Hippocampal formation (tissue), 2 donors: Measurements from ENCODE around the gene OTX2.

ENCODE experiments used
- DNase-seq, 2 donors: peaks; one replicate each; lab custom pipeline; 2025; lab: John Stamatoyannopoulos, UW

OTX2 gene

GRCh38 chr14:56812364-56813141, 2.3 kb upstream of the OTX2 start:
- DNase-seq: no peak

DNA sequence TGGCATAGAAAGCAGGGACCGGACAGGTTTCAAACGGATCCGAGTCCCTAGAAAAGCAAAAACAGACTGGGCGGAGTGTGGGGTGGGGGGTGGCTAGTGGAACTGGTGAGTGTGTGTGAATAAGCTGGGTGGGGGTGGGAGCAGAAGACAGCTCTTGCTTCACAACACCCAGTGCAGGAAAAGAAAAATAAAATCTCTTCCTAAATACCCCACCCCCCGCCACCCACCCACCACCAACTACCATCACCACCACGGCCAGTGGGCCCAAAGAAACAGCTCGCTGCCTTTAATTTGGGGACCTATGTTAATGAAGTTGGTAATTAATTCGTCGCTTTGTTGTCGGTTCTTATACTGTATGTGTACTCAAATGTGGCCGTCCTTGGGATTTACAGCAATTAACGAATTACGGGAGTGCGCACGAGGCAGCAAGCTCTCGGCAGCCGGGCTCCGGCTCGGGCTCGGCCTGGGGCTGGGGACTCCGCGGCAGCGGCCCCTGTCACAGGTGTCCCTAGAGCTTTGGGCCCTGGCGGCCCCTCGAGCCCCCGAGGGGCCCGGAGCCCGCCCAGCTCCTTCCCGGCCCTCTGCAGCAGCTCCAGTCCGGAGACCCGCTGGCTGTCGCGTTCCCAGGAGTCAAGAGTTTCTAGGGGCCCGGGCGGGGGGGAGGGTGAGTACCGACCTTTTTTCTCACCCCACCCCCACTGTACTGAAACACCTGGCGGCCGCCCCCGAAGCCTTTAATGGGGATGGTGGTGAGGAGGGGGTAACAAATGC, 1.5 kb upstream of the OTX2 start:
- no peak for DNase-seq

- no peak for DNase-seq
Measured at GRCh38 chr14:56810836-56811592, 735 bp upstream of the OTX2 start.

- DNase-seq: no peak
Measured at GRCh38 chr14:56809270-56810146, 771 bp downstream of the OTX2 start.

DNA sequence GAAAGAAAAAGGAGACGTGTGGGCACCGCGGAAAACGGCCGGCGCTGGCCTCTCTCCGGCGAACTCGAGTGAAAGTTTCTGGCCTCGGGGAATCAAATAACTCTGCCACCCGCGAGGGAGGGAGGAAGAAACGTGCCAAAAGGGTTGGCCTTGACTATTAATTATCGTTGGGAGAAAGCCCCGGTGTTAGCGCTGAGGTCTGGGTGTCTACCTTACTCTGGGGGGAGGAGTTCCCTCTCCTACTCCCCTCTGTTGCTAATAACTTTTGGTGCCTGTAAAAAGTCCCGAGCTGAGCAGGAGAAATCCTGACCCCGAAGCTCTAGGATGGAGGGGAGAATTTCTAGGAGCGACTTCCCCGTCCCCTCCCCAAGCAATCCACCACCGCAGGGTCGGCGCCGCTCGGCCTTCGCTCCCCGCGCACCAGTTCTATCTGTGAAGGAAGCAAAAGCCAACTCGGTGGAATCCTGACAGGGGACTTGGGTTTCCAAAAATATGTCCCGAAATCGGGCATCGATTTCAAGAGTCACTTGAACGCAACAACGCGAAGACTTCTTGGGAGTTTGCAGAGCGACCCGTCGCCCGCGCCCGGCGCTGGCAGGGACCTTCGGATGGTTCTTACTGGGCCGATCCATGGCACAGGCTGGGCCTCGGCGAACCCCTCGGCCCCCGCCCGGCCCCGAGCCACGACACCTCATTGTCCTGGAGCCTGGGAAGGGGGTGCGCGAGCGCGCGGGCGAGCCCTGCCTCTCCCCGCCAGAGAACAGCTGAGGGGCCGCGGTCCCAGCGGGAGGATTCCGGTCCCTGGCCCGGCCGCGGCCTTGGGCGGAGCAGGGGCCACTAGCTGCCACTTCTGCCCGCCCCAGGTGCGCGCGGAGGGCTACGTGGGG, 1.7 kb downstream of the OTX2 start:
- DNase-seq: no peak

DNA sequence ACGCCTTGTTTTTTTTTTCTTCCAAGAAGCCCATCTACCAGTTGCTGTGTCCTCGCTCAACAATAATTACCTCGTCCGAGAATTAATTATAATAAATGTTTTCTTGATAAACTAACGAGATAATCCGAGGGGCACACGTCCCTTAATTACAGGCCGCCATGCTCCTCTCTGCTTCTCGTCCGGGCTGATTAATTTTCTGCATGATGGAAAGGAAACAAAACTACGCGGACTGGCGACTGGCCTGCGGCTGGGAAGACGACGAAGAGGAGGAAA, 2.2 kb downstream of the OTX2 start:
- DNase-seq: no peak

DNA sequence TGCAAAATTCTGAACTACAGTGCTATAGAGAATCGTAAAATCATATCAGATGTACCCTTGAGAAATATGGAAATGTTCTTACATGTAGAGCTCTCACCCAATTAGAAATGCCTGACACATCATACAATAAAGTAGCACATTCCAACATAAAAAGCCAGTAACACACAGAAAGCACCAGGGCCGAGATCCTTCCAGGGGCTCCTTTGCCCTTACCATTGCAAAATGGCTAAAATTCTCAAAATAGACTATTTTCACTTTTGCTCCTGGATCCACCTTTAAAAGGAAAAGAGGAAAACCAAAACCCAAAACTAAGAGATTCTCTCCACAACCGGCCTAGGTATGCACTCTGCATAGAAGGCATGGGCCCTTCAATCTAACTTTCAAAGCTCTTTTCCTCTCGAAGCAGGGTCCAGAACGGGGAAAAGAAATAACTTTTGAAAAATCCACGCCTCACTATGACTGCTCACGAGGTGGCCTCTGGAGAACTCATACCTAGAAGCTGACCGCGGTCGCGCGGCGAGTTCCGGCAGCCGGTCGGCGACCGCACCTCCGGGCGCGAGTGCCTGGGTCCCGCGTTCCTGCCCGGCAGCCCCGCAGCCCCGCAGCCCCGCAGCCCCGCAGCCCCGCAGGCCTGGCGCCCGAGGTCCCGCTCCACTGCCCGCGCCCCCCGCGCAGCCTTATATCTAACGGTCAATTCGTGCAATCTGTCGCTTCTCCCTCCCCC, 2.7 kb downstream of the OTX2 start:
- no peak for DNase-seq

GRCh38 chr14:56806760-56807159, 3.5 kb downstream of the OTX2 start:
- no peak for DNase-seq

- no peak for DNase-seq
Measured at GRCh38 chr14:56805992-56806727, 4.1 kb downstream of the OTX2 start.

DNA sequence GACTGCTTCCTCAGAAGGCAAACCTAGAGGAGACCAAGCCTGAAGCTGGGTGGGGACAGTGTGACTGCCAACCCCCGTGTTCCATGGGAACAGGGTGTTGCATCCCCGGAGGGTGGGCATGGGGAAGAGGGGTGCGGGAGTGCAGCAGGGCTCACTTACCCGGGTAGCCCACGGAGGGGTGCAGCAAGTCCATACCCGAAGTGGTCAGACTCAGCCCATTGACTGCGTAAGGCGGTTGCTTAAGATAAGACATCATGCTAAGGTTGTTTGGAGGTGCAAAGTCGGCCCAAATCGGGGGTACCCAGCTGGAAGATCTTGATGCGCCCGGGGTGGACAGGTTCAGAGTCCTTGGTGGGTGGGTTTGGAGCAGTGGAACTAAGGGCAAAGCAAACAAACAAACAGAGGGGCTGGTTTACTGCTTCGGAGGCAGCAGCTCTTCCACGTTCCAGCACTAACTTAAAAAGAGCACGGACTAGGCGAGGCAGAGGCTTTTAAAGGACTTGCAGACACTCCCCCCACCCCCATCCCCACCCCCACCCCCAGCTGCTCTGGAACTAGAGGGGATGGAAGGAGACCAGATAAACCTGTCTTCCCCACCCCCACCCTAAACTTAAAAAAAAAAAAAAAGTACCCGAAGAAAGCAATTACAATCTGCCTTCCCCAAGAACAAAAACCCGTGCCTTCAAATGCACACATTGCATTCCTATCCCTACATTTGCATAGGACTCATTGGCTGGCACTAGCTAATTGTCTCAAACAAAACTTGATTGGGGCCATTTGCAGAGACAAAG, 4.9 kb downstream of the OTX2 start:
- no peak for DNase-seq

DNA sequence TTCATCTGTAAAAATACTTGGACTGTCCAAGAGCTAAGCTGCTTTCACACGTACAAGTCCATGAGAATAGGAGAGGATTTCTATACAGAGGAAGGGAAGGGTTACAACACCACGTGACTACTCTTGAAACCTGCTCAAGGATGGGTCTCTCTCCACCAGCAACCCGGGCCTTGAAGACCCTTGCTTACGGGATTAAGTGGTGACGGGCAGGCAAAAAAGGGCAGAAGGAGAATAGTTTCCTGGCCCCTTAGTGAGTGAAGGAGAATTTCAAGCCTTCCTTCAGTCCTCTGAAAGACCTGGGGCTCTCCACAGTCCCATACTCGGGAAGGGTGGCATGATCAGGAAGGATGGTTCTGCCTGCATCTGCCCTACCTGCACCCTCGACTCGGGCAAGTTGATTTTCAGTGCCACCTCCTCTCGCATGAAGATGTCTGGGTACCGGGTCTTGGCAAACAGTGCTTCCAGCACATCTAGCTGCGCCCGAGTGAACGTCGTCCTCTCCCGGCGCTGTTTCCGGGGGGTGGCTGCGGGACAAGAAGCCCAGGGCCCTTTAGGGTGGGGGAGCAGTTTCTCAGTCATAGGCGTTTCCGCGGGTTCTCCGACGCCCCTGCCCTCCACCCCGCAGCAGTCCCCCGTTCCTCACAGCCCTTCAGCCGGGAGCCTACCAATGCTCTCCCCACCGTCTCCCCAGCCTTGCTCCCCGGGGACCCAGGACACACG, 6.3 kb downstream of the OTX2 start:
- DNase-seq: no peak

DNA sequence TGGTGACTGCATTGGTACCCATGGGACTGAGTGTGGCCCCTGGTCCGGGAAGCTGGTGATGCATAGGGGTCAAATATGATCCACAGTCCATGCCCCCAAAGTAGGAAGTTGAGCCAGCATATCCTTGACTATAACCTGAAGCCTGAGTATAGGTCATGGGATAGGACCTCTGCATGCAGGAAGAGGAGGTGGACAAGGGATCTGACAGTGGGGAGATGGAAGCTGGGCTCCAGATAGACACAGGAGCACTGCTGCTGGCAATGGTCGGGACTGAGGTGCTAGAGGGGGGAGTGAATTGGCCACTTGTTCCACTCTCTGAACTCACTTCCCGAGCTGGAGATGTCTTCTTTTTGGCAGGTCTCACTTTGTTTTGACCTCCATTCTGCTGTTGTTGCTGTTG, 8.4 kb downstream of the OTX2 start:
- no peak for DNase-seq

DNA sequence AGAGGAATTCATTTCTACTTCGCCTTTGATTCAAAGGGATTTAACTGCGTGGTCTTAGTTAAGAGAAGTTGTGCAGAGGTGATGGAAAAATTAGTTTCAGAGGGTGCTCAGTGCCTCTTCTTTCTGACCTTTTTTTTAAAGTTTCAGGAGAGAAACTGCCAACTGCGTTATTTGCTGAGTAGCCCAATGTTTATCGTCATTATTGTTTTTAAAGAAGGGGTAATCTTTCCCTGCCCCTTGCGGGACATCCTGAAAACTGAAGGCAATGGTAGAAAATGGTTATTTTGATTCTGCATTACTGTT, 11.0 kb downstream of the OTX2 start:
- DNase-seq: no peak

DNA sequence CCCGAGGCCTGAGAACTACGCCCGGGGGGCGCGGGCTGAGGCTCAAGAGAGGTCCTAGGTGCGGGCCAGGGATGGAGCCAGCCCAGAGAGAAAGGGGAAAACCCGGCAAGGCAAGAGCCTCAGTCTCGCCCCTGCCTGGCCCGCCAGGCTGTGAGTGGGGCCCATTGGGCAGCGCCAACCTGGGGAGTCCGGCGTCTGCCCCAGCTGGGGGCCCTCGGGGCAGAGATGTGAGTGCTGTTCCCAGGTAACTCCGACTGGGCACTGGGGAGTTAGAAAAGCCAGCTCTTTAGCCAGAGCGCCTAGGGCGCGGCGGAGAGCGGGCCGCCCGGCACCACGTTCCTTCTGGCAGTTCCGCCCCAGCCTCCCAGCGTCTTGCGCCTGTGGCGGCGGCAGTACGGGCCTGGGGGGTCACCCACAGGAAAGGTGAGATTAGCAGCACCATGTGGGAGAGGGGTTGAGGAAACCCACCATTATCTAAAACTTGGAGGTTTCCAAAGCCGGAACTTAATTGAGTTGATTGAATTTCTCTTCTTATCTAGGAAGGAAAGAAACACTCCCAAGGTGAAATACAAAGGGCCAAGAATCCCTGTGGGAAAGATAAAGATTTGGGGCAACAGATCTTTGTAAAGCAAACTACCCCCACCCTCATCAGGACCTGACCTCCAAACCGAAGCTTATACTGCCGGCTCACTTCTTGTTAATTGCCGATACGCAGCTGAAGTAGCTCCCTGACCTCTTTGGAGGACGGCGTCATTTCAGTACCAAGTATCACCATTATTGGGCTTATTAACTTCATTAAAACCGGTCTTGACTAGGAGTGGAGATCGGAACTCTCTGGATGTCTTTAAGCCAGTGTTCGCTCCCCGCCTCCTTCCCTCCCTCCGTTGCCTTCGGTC, 11.6 kb downstream of the OTX2 start:
- DNase-seq: no peak

DNA sequence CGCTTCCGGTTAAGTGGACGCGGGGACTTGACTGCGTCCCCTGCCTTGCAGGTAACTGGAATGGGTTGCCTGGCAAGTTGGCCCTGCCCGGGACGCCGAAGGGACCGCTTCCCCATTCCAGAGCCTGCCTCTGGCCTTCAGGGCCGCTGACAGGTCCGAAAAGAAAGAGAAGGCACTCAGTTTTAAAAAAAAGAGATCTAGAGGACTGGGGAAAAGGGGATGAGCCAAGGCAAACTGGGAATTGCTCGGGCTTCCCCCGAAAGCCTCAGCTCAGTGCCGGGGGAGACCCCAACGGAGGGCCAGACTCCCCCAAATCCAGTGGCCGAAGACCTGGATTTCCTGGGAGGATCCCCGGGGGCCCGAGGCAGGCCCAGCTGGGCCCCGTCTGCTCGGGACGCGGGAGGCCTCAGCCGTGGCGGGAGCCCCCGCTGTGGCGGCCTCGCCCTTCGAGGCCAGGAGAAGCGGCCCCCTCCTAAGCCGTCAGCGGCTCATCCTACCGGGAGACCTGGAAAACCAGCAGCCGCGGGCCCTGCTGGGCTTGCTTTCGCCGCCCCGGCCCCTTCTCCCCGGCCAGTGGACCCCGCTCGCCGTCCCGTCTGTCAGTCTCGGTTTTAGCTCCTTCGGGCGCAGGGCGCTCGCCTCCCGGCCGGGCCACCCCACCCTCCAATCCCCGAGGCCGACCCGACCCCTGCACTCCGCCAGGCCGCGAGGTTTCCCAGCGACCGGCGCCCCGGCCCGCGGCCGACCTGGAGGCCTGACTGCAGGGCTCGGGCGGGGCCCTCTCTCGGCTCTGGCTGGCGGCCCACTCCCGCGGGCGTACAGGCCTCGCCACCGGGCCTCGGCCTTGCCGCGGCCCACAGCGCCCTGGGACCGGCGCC, 12.5 kb downstream of the OTX2 start:
- DNase-seq: no peak

DNA sequence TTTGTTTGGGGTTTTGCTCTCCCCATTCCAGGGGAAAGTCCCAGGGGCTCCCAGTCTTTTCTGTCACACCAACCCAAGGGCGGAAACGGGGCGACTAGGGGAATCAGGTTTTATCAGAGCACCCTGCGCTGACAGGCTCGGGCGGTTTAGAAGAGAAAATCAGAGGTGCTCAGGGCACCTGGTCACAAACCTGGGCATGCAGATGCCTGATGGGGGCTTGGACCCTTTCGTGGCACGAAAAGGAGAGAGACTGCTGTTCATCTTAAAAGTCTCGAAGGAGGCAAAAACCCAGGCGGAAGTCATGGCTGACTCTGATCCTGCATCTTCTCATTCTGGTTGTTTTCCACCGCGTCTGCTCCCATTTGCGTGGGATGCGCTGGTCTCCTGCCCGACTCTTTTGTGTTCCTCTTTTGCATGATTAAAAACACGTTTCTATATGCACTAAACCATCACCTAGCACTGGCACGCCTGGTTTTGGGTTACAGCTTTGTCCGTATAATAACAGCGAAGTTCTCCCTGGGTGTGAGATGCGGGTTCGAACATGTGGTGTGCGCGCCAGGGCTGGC, 13.2 kb downstream of the OTX2 start:
- DNase-seq: no peak
